Measurements from ENCODE around the gene TMEM258.

GRCh38 chr11:61773356-61773755, 19.0 kb downstream of the TMEM258 start:
- no peak for TF ChIP-seq POLR2A (IDR thresholded peaks at IDR 0.05)
- TF ChIP-seq, protein P1, sequence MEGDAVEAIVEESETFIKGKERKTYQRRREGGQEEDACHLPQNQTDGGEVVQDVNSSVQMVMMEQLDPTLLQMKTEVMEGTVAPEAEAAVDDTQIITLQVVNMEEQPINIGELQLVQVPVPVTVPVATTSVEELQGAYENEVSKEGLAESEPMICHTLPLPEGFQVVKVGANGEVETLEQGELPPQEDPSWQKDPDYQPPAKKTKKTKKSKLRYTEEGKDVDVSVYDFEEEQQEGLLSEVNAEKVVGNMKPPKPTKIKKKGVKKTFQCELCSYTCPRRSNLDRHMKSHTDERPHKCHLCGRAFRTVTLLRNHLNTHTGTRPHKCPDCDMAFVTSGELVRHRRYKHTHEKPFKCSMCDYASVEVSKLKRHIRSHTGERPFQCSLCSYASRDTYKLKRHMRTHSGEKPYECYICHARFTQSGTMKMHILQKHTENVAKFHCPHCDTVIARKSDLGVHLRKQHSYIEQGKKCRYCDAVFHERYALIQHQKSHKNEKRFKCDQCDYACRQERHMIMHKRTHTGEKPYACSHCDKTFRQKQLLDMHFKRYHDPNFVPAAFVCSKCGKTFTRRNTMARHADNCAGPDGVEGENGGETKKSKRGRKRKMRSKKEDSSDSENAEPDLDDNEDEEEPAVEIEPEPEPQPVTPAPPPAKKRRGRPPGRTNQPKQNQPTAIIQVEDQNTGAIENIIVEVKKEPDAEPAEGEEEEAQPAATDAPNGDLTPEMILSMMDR (IDR thresholded peaks at IDR 0.05): no peak
